Measurements from ENCODE around the gene FYCO1. TPM values are rescaled to one million over a fixed set of nuclear protein-coding genes. Genes with fewer than 3 reads are reported as not detected.

FYCO1 gene
- total and polyA plus RNA-seq, 2 donors (not counting 1 experiment from before 2014, with no cell fraction given): 19.2 to 82.2 TPM

- H3K9ac ChIP-seq (ENCODE audit: insufficient read depth, low read length): no peak within 1 kb of the TSS
- H3K36me3 ChIP-seq (ENCODE audit: control insufficient read depth, insufficient read depth, low read length): peaks cover 4% of the 10 kb centered on the region
- H3K4me1 ChIP-seq (ENCODE audit: control insufficient read depth, extremely low read depth, insufficient read depth, low read length): peaks cover 6% of the 10 kb centered on the region
- H3K79me2 ChIP-seq (ENCODE audit: control insufficient read depth, insufficient read depth, low read length): no peaks in the 10 kb centered on the region
- no peaks in the 10 kb centered on the region for H3K9me3 ChIP-seq (ENCODE audit: control insufficient read depth, insufficient read depth, low read depth, low read length)
- H4K20me1 ChIP-seq (ENCODE audit: control insufficient read depth, extremely low read depth, insufficient read depth, low read length): no peaks in the 10 kb centered on the region
- no peak within 1 kb of the TSS for H3K27ac ChIP-seq (ENCODE audit: insufficient read depth, low read length)
- no peak within 1 kb of the TSS for H3K4me3 ChIP-seq (replicated peaks in 1 of 4; ENCODE audit: control extremely low read depth in 1 of 4, insufficient read depth in 1 of 4, low read depth in 3 of 4, low read length in 4 of 4)
- no peak within 1 kb of the TSS for H3K4me2 ChIP-seq (ENCODE audit: extremely low read depth, insufficient read depth, low read length)
- H2AFZ ChIP-seq (ENCODE audit: low read length): no peak within 1 kb of the TSS
- DNase-seq (ENCODE audit: low read depth in 2 of 2): peak in 1 of 2 donors; percentile 24
- no peak for TF ChIP-seq CTCF (conservative IDR thresholded peaks at IDR 0.05 in 1 of 2, IDR thresholded peaks at IDR 0.05 in 1 of 2; ENCODE audit: low read depth in 1 of 2, low read length in 2 of 2)
- no peak for TF ChIP-seq EZH2 (IDR thresholded peaks at IDR 0.05; ENCODE audit: low read length, missing control alignments)
- H3K27me3 ChIP-seq (ENCODE audit: control insufficient read depth, insufficient read depth, low read length): no peaks in the 10 kb centered on the region
Observed at GRCh38 chr3:45943207-45943846, 52.3 kb downstream of the FYCO1 start, which contains the start of gene CXCR6. TSS of gene CXCR6 (plus strand) at chr3:45943464. CDS start at chr3:45946482, 3,018 bp downstream.

- H3K4me1 ChIP-seq (ENCODE audit: control insufficient read depth, extremely low read depth, insufficient read depth, low read length): no peaks in the 10 kb centered on the region
- H3K27ac ChIP-seq (ENCODE audit: insufficient read depth, low read length): no peak overlapping the region
- no peak overlapping the region for H3K9ac ChIP-seq (ENCODE audit: insufficient read depth, low read length)
- peaks cover 8% of the 10 kb centered on the region for H3K36me3 ChIP-seq (ENCODE audit: control insufficient read depth, insufficient read depth, low read length)
- no peaks in the 10 kb centered on the region for H3K27me3 ChIP-seq (ENCODE audit: control insufficient read depth, insufficient read depth, low read length)
- H3K4me3 ChIP-seq (replicated peaks in 1 of 4; ENCODE audit: control extremely low read depth in 1 of 4, insufficient read depth in 1 of 4, low read depth in 3 of 4, low read length in 4 of 4): no peak overlapping the region
- H3K9me3 ChIP-seq (ENCODE audit: control insufficient read depth, insufficient read depth, low read depth, low read length): no peaks in the 10 kb centered on the region
- H3K79me2 ChIP-seq (ENCODE audit: control insufficient read depth, insufficient read depth, low read length): no peaks in the 10 kb centered on the region
- no peaks in the 10 kb centered on the region for H4K20me1 ChIP-seq (ENCODE audit: control insufficient read depth, extremely low read depth, insufficient read depth, low read length)
- TF ChIP-seq EZH2 (IDR thresholded peaks at IDR 0.05; ENCODE audit: low read length, missing control alignments) (no peak), CTCF (conservative IDR thresholded peaks at IDR 0.05 in 1 of 2, IDR thresholded peaks at IDR 0.05 in 1 of 2; ENCODE audit: low read depth in 1 of 2, low read length in 2 of 2) (no peak)
- no peak for DNase-seq (ENCODE audit: low read depth in 2 of 2)
- H3K4me2 ChIP-seq (ENCODE audit: extremely low read depth, insufficient read depth, low read length): no peak overlapping the region
- H2AFZ ChIP-seq (ENCODE audit: low read length): no peak overlapping the region
Observed at GRCh38 chr3:45942051-45942825, 53.4 kb downstream of the FYCO1 start.

GRCh38 chr3:45940781-45941365, 54.8 kb downstream of the FYCO1 start:
- TF ChIP-seq CTCF (conservative IDR thresholded peaks at IDR 0.05 in 1 of 2, IDR thresholded peaks at IDR 0.05 in 1 of 2; ENCODE audit: low read depth in 1 of 2, low read length in 2 of 2) (no peak), EZH2 (IDR thresholded peaks at IDR 0.05; ENCODE audit: low read length, missing control alignments) (no peak)
- peaks cover 9% of the 10 kb centered on the region for H3K36me3 ChIP-seq (ENCODE audit: control insufficient read depth, insufficient read depth, low read length)
- H3K4me1 ChIP-seq (ENCODE audit: control insufficient read depth, extremely low read depth, insufficient read depth, low read length): no peaks in the 10 kb centered on the region
- H3K4me2 ChIP-seq (ENCODE audit: extremely low read depth, insufficient read depth, low read length): no peak overlapping the region
- H2AFZ ChIP-seq (ENCODE audit: low read length): no peak overlapping the region
- H3K9me3 ChIP-seq (ENCODE audit: control insufficient read depth, insufficient read depth, low read depth, low read length): no peaks in the 10 kb centered on the region
- DNase-seq (ENCODE audit: low read depth in 2 of 2): no peak
- no peaks in the 10 kb centered on the region for H3K27me3 ChIP-seq (ENCODE audit: control insufficient read depth, insufficient read depth, low read length)
- no peak overlapping the region for H3K27ac ChIP-seq (ENCODE audit: insufficient read depth, low read length)
- no peak overlapping the region for H3K4me3 ChIP-seq (replicated peaks in 1 of 4; ENCODE audit: control extremely low read depth in 1 of 4, insufficient read depth in 1 of 4, low read depth in 3 of 4, low read length in 4 of 4)
- H4K20me1 ChIP-seq (ENCODE audit: control insufficient read depth, extremely low read depth, insufficient read depth, low read length): no peaks in the 10 kb centered on the region
- no peaks in the 10 kb centered on the region for H3K79me2 ChIP-seq (ENCODE audit: control insufficient read depth, insufficient read depth, low read length)
- H3K9ac ChIP-seq (ENCODE audit: insufficient read depth, low read length): no peak overlapping the region

Measured in fibroblast of lung (primary cell).